ENCODE measurements around the gene EPN1. TPM values are rescaled to one million over a fixed set of nuclear protein-coding genes. Genes with fewer than 3 reads are reported as not detected.

The EPN1 gene
- total and polyA plus RNA-seq, 2 of the 8 experiments (the other 6 are each of a cell fraction or from before 2014, with no cell fraction given): 49.6 to 200 TPM

- peak; percentile 39 to 92 for DNase-seq (ENCODE audit: low read depth in 1 of 2, low spot score in 2 of 2)
- Histone ChIP-seq H3K23me2 (ENCODE audit: low read depth, low read length) (no peaks in the 10 kb centered on the region), H3K27ac (ENCODE audit: low read depth, low read length) (no peak overlapping the region), H3K23ac (ENCODE audit: insufficient read length) (no peak overlapping the region), H3K9ac (replicated peaks in 1 of 4; ENCODE audit: extremely low read depth in 1 of 4, low read depth in 3 of 4, low read length in 3 of 4) (no peak overlapping the region), H3K79me2 (ENCODE audit: control insufficient read depth in 1 of 2, insufficient read depth in 2 of 2, low read length in 2 of 2) (no peaks in the 10 kb centered on the region), H3K4me3 (ENCODE audit: extremely low read depth in 1 of 4, insufficient read depth in 2 of 4, low read depth in 3 of 4, low read length in 4 of 4) (no peak overlapping the region), H4K20me1 (replicated peaks in 1 of 2; ENCODE audit: control insufficient read depth in 1 of 2, insufficient read depth in 2 of 2, low read length in 2 of 2) (no peaks in the 10 kb centered on the region), H2BK12ac (ENCODE audit: low read depth, low read length) (no peak overlapping the region), H2BK20ac (ENCODE audit: low read length) (no peak overlapping the region), H4K5ac (ENCODE audit: insufficient read length, low read depth, low read length) (no peak overlapping the region), H2AFZ (ENCODE audit: low read length) (no peak overlapping the region), H3K4ac (replicated peaks; ENCODE audit: insufficient read length, low read depth, low read length) (no peak overlapping the region), H2BK5ac (ENCODE audit: low read depth, low read length) (no peak overlapping the region), H3K56ac (replicated peaks; ENCODE audit: insufficient read length, low read depth, low read length) (no peak overlapping the region), H2BK15ac (ENCODE audit: low read length) (no peak overlapping the region), H4K91ac (replicated peaks; ENCODE audit: insufficient read length, low read length) (no peak overlapping the region), H3K14ac (ENCODE audit: insufficient read length) (no peak overlapping the region), H3K18ac (ENCODE audit: extremely low read depth, low read length) (no peak overlapping the region), H3K36me3 (ENCODE audit: control insufficient read depth in 2 of 4, insufficient read depth in 4 of 4, low read length in 3 of 4) (peaks cover 0 to 8% (median 0%) of the 10 kb centered on the region in 4 experiments; a peak in 1 of 8 replicates), H3K4me2 (ENCODE audit: insufficient read depth in 1 of 2, low read depth in 2 of 2, low read length in 2 of 2) (no peak overlapping the region), H4K8ac (ENCODE audit: extremely low read depth, insufficient read depth, low read length) (peak overlapping the region; percentile 28; the same call in 1 of the 2 replicates), H2AK5ac (ENCODE audit: low read depth, low read length) (no peak overlapping the region), H2BK120ac (replicated peaks; ENCODE audit: low read depth, low read length) (no peak overlapping the region), H3K27me3 (replicated peaks in 1 of 4; ENCODE audit: control insufficient read depth in 3 of 4, extremely low read depth in 1 of 4, insufficient read depth in 3 of 4, low read length in 3 of 4) (no peaks in the 10 kb centered on the region), H3K9me3 (ENCODE audit: insufficient read depth in 2 of 2, low read depth in 1 of 2, low read length in 1 of 2) (peaks cover 11 to 28% of the 10 kb centered on the region in 2 experiments; a peak in 3 of 4 replicates), H3K79me1 (ENCODE audit: low read depth, low read length) (no peaks in the 10 kb centered on the region), H3K4me1 (replicated peaks in 1 of 4; ENCODE audit: control insufficient read depth in 3 of 4, insufficient read depth in 4 of 4, low read length in 3 of 4) (no peaks in the 10 kb centered on the region; a peak in 1 of 7 replicates)
- FAIRE-seq: no peak
- 61% methylated on average over 38 of the region's 38 CpGs; no CpG with 5 or more reads in 1 of the 2 experiments for WGBS, 2 experiments (ENCODE audit: extremely low coverage in 1 of 2, insufficient coverage in 1 of 2, insufficient read length in 1 of 2, insufficient replicate concordance in 2 of 2, low coverage in 1 of 2, low lambda C conversion rate in 2 of 2, missing lambda C conversion rate in 1 of 2)
- CTCF ChIA-PET (ENCODE audit: partially characterized antibody): interaction anchor here (0.6 to 2.3 kb wide), 9 partner anchors 10 to 535 kb away, joined by 3 to 12 read pairs (median 5); no protein-coding TSS in a partner anchor
- POLR2A ChIA-PET (ENCODE audit: partially characterized antibody): interaction anchor here (0.7 to 1.0 kb wide), 4 partner anchors 12 to 33 kb away, joined by 3 to 6 read pairs (median 4); no protein-coding TSS in a partner anchor
- no peak for TF ChIP-seq CHD1 (IDR thresholded peaks at IDR 0.05; ENCODE audit: low read depth, low read length)
- no peak for TF ChIP-seq CBX5 (IDR thresholded peaks at IDR 0.05; ENCODE audit: low read depth, low read length)
- TF ChIP-seq RAD21 (IDR thresholded peaks at IDR 0.05 in 1 of 2, conservative IDR thresholded peaks at IDR 0.05 in 1 of 2; ENCODE audit: low read depth in 2 of 2, low read length in 2 of 2): peak; percentile 50 to 56; a peak in 3 of 4 replicates
- no peak for TF ChIP-seq KDM4A (IDR thresholded peaks at IDR 0.05; ENCODE audit: low read depth, low read length, severe bottlenecking)
- no peak for TF ChIP-seq USF2 (IDR thresholded peaks at IDR 0.05; ENCODE audit: low read length)
- TF ChIP-seq GTF2F1 (IDR thresholded peaks at IDR 0.05; ENCODE audit: borderline replicate concordance, low read depth, low read length): peak; percentile 91
- peak; percentile 93 for TF ChIP-seq E2F6 (IDR thresholded peaks at IDR 0.05)
- TF ChIP-seq MAX (IDR thresholded peaks at IDR 0.05): peak; percentile 90
- no peak for TF ChIP-seq POLR2AphosphoS5 (IDR thresholded peaks at IDR 0.05; ENCODE audit: low read depth, low read length)
Measured at GRCh38 chr19:55703790-55704215, 28.8 kb downstream of the EPN1 start.

Data from H1 (cell line).